Tibial nerve (tissue), 4 donors: ENCODE measurements around the gene FRMD4A.

ENCODE experiments used
- EP300 ChIP-seq, 2 donors: sonication (generic); formaldehyde crosslinking; IDR thresholded peaks; one replicate each; pipeline ENCODE4 v1.6.1; 2017; ENCODE audit warnings: antibody characterized with exemption in 2 of 2, mild to moderate bottlenecking in 1 of 2
- POLR2A ChIP-seq, 2 donors: fragments of 450-650 bp; IDR thresholded peaks; one replicate each; pipeline ENCODE4 v1.6.1; 2017; ENCODE audit warnings: antibody characterized with exemption in 2 of 2, mild to moderate bottlenecking in 2 of 2, moderate library complexity in 2 of 2
- TF ChIP-seq, protein P1 (sequence below), 5 experiments: fragments of 200-600 bp in 3 of 5; fragments of 450-650 bp in 2 of 5; sonication (generic) in 3 of 5; IDR thresholded peaks; one replicate each; pipeline ENCODE4 v1.5.1; 2016 to 2019; ENCODE audit warnings: antibody characterized with exemption in 5 of 5, mild to moderate bottlenecking in 3 of 5, moderate library complexity in 2 of 5

DNA sequence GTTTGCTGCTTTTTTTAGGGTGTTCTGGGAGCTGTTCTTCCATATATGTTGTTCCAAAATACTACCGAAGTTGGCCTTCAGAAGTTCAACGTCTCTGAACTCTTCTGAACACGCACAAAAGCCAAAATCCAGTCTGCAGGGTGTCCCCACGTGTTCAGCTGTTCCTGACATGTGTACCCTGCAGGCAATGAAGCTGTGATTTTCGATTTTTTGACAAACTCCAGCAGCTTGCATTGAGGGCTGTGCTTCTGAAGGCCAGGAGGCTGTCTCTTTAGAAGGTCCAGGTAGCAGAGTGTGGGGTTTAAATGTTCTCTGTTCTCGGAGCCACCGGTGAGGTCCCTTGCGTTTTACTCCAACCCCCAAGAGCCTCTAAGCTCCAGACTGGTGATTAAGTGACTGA is 598.9 kb downstream of the FRMD4A start:
- TF ChIP-seq, protein P1, sequence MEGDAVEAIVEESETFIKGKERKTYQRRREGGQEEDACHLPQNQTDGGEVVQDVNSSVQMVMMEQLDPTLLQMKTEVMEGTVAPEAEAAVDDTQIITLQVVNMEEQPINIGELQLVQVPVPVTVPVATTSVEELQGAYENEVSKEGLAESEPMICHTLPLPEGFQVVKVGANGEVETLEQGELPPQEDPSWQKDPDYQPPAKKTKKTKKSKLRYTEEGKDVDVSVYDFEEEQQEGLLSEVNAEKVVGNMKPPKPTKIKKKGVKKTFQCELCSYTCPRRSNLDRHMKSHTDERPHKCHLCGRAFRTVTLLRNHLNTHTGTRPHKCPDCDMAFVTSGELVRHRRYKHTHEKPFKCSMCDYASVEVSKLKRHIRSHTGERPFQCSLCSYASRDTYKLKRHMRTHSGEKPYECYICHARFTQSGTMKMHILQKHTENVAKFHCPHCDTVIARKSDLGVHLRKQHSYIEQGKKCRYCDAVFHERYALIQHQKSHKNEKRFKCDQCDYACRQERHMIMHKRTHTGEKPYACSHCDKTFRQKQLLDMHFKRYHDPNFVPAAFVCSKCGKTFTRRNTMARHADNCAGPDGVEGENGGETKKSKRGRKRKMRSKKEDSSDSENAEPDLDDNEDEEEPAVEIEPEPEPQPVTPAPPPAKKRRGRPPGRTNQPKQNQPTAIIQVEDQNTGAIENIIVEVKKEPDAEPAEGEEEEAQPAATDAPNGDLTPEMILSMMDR (IDR thresholded peaks at IDR 0.05), result no peak
- TF ChIP-seq POLR2A (IDR thresholded peaks at IDR 0.05), result no peak
- no peak for TF ChIP-seq EP300 (IDR thresholded peaks at IDR 0.05)
